Small intestine (tissue), 7 donors: ENCODE measurements around the gene TRMT11. TPM values are rescaled to one million over a fixed set of nuclear protein-coding genes. Genes with fewer than 3 reads are reported as not detected.

Source experiments
- DNase-seq, 2 donors: peaks; one replicate each; pipeline versions ENCODE4 v3.0.0 to v3.0.0-alpha.2; 2013
- FAIRE-seq: peaks from 2 replicates; lab custom pipeline; 2012; peaks lifted over from hg19 to GRCh38; lab: Jason Lieb, UNC
- H3K27ac ChIP-seq, 3 donors: one replicate each; pipeline ENCODE4 v1.5.1; 2013; ENCODE audit warnings: low read length in 2 of 3, mild to moderate bottlenecking in 2 of 3, control low read depth in 1 of 3, inconsistent platforms in 1 of 3, low read depth in 1 of 3, moderate library complexity in 1 of 3
- H3K27me3 ChIP-seq, 3 donors: one replicate each; pipeline ENCODE4 v1.6.1; 2013; ENCODE audit warnings: low read length in 3 of 3, inconsistent platforms in 1 of 3; ENCODE audit not compliant: control insufficient read depth in 3 of 3, insufficient read depth in 3 of 3
- H3K36me3 ChIP-seq, 3 donors: one replicate each; pipeline ENCODE4 v1.6.1; 2013; ENCODE audit warnings: low read length in 3 of 3, inconsistent platforms in 1 of 3, low read depth in 1 of 3, mild to moderate bottlenecking in 1 of 3, moderate library complexity in 1 of 3; ENCODE audit not compliant: control insufficient read depth in 3 of 3, insufficient read depth in 2 of 3
- H3K4me1 ChIP-seq, 3 donors: one replicate each; pipeline ENCODE4 v1.6.1; 2013; ENCODE audit warnings: low read length in 2 of 3, inconsistent platforms in 1 of 3, low read depth in 1 of 3, mild to moderate bottlenecking in 1 of 3, moderate library complexity in 1 of 3; ENCODE audit not compliant: control insufficient read depth in 3 of 3, insufficient read depth in 2 of 3
- H3K4me3 ChIP-seq, 3 donors: one replicate each; pipeline ENCODE4 v1.5.1; 2013; ENCODE audit warnings: low read length in 3 of 3, control low read depth in 1 of 3, inconsistent platforms in 1 of 3, low read depth in 1 of 3, mild to moderate bottlenecking in 1 of 3, moderate library complexity in 1 of 3
- H3K9me3 ChIP-seq, 2 donors: one replicate each; pipeline ENCODE4 v1.6.1; 2013; ENCODE audit warnings: low read depth in 1 of 2, low read length in 1 of 2; ENCODE audit not compliant: control insufficient read depth in 2 of 2, insufficient read depth in 1 of 2
- WGBS, 3 donors: extraction: QIAGEN DNeasy Blood & Tissue Kit; methylation state at CpG; one replicate each; pipeline ENCODE4 v1.1.7; 2013; 5-methylcytosine and 5-hydroxymethylcytosine counted together
- polyA plus RNA-seq, 4 donors: library from polyadenylated mRNA; stranded (reverse) in 3 of 4; unstranded in 1 of 4; fragments of 200-250 nt in 3 of 4; fragments of 120-200 nt in 1 of 4; gene quantifications; one replicate each; pipeline versions ENCODE4 v1.2.1 to v1.2.3, GENCODE V29; 2013
- donor health status: healthy with polysubstance abuse.
- donor health status: control.
- donor health status: control.
- donor health status: Bipolar disorder and iron deficiency.
- donor health status: healthy.

Gene TRMT11
- polyA plus RNA-seq, 4 donors, result 11.1 to 21.3 (median 14.4) TPM

- no peak for DNase-seq
- Histone ChIP-seq H3K9me3 (no peaks in the 10 kb centered on the region), H3K27me3 (no peaks in the 10 kb centered on the region), H3K4me1 (peaks cover 7 to 26% (median 16%) of the 10 kb centered on the region in 3 donors), H3K36me3 (peaks cover 0 to 3% (median 0%) of the 10 kb centered on the region in 3 donors), H3K27ac (peak overlapping the region; percentile 82 to 94 (median 90)), H3K4me3 (peak overlapping the region; percentile 79 to 82 (median 80))
- FAIRE-seq, result no peak
- WGBS, 3 donors, result 15 to 16% (median 15%) methylated on average over 10 of the region's 10 CpGs
These were observed 782 bp downstream of the TRMT11 start for GRCh38 chr6:125987026-125987617.

DNA sequence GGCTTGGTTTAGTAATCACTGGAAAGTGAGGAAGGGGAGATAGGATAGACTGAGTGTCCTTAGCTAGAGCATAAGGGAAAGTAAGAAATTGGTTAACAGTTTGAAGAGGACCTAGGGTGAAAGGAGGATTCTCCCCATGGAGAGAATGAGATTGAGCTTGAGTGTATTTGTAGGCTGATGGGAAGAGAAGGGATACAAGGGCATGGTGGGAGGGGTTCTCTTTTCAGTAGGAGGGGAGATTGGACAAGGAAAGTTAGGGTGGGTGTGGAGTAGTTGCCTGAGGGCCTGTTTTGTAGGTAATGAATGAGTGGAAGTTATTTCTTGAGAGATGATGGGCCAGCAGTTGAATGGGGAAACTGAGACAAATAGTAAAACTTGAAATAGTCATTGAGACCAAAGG, 1.9 kb downstream of the TRMT11 start:
- Histone ChIP-seq H3K27ac (peak overlapping the region in 1 of 3 donors; percentile 24), H3K4me1 (peaks cover 9 to 26% (median 22%) of the 10 kb centered on the region in 3 donors), H3K9me3 (no peaks in the 10 kb centered on the region), H3K27me3 (no peaks in the 10 kb centered on the region), H3K4me3 (no peak overlapping the region), H3K36me3 (no peaks in the 10 kb centered on the region)
- DNase-seq (no peak), FAIRE-seq (no peak)

DNA sequence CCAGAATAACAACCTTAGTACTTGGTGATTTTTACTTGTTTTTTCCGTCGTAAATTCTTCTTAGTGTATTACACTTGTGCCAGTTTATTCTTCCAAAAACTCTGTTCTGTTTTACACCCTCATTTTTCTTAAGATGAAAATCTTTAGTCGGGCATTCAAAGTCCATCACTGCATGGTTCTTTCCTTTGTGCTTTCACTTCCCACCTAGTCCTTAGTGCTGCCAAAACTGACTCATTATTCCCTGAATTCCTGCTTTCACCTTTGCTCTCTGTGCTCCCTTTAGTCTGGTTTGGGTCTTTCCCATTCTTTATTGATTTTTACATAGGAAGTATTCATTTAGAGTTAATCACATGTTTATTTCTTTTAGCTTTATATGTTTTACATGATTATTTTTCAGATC, 3.3 kb downstream of the TRMT11 start:
- Histone ChIP-seq H3K27me3 (no peaks in the 10 kb centered on the region), H3K36me3 (no peaks in the 10 kb centered on the region), H3K9me3 (no peaks in the 10 kb centered on the region), H3K27ac (no peak overlapping the region), H3K4me3 (no peak overlapping the region), H3K4me1 (peaks cover 9 to 22% (median 19%) of the 10 kb centered on the region in 3 donors)
- FAIRE-seq (no peak), DNase-seq (peak; percentile 49 to 80)
- WGBS, 3 donors, result 8 to 55% (median 26%) methylated on average over 3 of the region's 3 CpGs

GRCh38 chr6:125991653-125992052, 5.3 kb downstream of the TRMT11 start:
- H3K9me3 ChIP-seq, result no peaks in the 10 kb centered on the region
- H3K36me3 ChIP-seq, result no peaks in the 10 kb centered on the region
- no peak overlapping the region for H3K4me3 ChIP-seq
- DNase-seq (peak in 1 of 2 donors; percentile 69), FAIRE-seq (no peak)
- H3K4me1 ChIP-seq, result peaks cover 7 to 18% (median 8%) of the 10 kb centered on the region in 3 donors
- no peak overlapping the region for H3K27ac ChIP-seq
- 18 to 64% (median 46%) methylated on average over 1 of the region's 1 CpG for WGBS, 3 donors
- H3K27me3 ChIP-seq, result no peaks in the 10 kb centered on the region

DNA sequence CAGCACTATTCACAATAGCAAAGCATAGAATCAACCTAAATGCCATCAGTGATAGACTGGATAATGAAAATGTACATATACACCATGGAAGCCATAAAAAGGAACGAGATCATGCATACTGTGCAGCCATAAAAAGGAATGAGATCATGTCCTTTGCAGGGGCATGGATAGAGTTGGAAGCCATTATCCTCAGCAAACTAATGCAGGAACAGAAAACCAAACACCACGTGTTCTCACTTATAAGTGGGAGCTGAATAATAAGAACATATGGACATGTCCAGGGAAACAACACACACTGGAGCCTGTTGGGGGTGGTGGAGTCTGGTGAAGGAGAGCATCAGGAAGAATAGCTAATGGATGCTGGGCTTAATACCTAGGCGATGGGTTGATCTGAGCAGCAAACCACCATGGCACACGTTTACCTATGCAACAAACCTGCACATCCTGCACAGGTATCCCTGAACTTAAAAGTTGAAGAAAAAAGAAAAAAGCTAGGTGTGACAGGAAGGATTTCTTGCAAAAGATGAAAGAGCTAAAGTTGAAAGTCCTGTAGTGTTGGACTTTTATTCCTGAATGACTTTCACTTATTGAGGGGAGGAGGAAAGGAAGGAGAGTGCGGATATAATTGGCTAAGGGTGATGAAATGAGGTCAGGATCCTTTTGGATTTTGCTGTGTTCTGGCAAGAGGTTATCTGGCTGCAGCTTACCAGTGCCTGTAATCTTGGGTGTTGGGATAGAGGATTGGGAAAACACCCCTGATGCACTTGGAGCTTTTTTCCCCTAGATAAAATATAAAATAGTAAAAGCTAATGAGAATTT, 8.5 kb downstream of the TRMT11 start:
- peaks cover 6 to 9% (median 7%) of the 10 kb centered on the region in 3 donors for H3K4me1 ChIP-seq
- WGBS, 3 donors, result 35 to 58% (median 47%) methylated on average over 5 of the region's 5 CpGs

GRCh38 chr6:125995972-125996580, 9.7 kb downstream of the TRMT11 start:
- peaks cover 3 to 7% (median 5%) of the 10 kb centered on the region in 3 donors for H3K36me3 ChIP-seq
- no peak overlapping the region for H3K27ac ChIP-seq
- H3K4me1 ChIP-seq, result peaks cover 4 to 8% (median 4%) of the 10 kb centered on the region in 3 donors
- FAIRE-seq, result peak; percentile 47
- no peak overlapping the region for H3K4me3 ChIP-seq
- 4 to 9% (median 8%) methylated on average over 8 of the region's 8 CpGs for WGBS, 3 donors
- peak; percentile 74 to 81 for DNase-seq
- no peaks in the 10 kb centered on the region for H3K9me3 ChIP-seq
- no peaks in the 10 kb centered on the region for H3K27me3 ChIP-seq

More for the DNA sequence above, 8.5 kb downstream of the TRMT11 start:
- Histone ChIP-seq H3K4me3 (no peak overlapping the region), H3K27ac (no peak overlapping the region), H3K9me3 (no peaks in the 10 kb centered on the region), H3K27me3 (no peaks in the 10 kb centered on the region), H3K36me3 (peaks cover 0 to 5% (median 5%) of the 10 kb centered on the region in 3 donors)
- DNase-seq (peak; percentile 18 to 74), FAIRE-seq (no peak)

- Histone ChIP-seq H3K9me3 (no peaks in the 10 kb centered on the region), H3K4me1 (no peaks in the 10 kb centered on the region), H3K4me3 (no peak overlapping the region), H3K27ac (no peak overlapping the region), H3K36me3 (peaks cover 0 to 7% (median 5%) of the 10 kb centered on the region in 3 donors), H3K27me3 (no peaks in the 10 kb centered on the region)
- DNase-seq (no peak), FAIRE-seq (no peak)
- 91 to 95% (median 94%) methylated on average over 8 of the region's 8 CpGs for WGBS, 3 donors
These were observed 16.7 kb downstream of the TRMT11 start for GRCh38 chr6:126002755-126003679.
